GM19099 (cell line): Measurements from ENCODE around the gene SIGLEC7.

Experiments
- POLR2A ChIP-seq: IDR thresholded peaks from 3 replicates; pipeline ENCODE4 v1.6.1; 2011; ENCODE audit warnings: low read depth; ENCODE audit not compliant: insufficient read length; ENCODE audit errors: extremely low read depth

The SIGLEC7 gene

GRCh38 chr19:51143486-51143885 lies 1.4 kb downstream of the SIGLEC7 start:
- no peak for TF ChIP-seq POLR2A

GRCh38 chr19:51144482-51145045 lies 2.5 kb downstream of the SIGLEC7 start:
- TF ChIP-seq POLR2A = no peak

GRCh38 chr19:51145916-51146493 lies 3.9 kb downstream of the SIGLEC7 start:
- TF ChIP-seq POLR2A = no peak

GRCh38 chr19:51146751-51147150 lies 4.7 kb downstream of the SIGLEC7 start:
- TF ChIP-seq POLR2A = no peak

GRCh38 chr19:51147663-51148062 lies 5.6 kb downstream of the SIGLEC7 start:
- no peak for TF ChIP-seq POLR2A

- TF ChIP-seq POLR2A = no peak
These were observed 6.5 kb downstream of the SIGLEC7 start for GRCh38 chr19:51148580-51148979.

GRCh38 chr19:51150627-51151026 lies 8.5 kb downstream of the SIGLEC7 start:
- no peak for TF ChIP-seq POLR2A

GRCh38 chr19:51156710-51157109 lies 14.6 kb downstream of the SIGLEC7 start:
- TF ChIP-seq POLR2A = no peak

- TF ChIP-seq POLR2A = no peak
These were observed 15.2 kb downstream of the SIGLEC7 start for GRCh38 chr19:51157265-51157664.

GRCh38 chr19:51158474-51159129 lies 16.5 kb downstream of the SIGLEC7 start:
- TF ChIP-seq POLR2A = no peak

- TF ChIP-seq POLR2A = no peak
These were observed 17.6 kb downstream of the SIGLEC7 start for GRCh38 chr19:51159656-51160055.

- no peak for TF ChIP-seq POLR2A
These were observed 19.2 kb downstream of the SIGLEC7 start for GRCh38 chr19:51161266-51161665.

- no peak for TF ChIP-seq POLR2A
These were observed 19.9 kb downstream of the SIGLEC7 start for GRCh38 chr19:51161867-51162496.

- TF ChIP-seq POLR2A = no peak
These were observed 21.2 kb downstream of the SIGLEC7 start for GRCh38 chr19:51163257-51163656.

GRCh38 chr19:51164215-51164614 lies 22.1 kb downstream of the SIGLEC7 start:
- no peak for TF ChIP-seq POLR2A

GRCh38 chr19:51166846-51167490 lies 24.9 kb downstream of the SIGLEC7 start:
- TF ChIP-seq POLR2A = no peak

- no peak for TF ChIP-seq POLR2A
These were observed 26.6 kb downstream of the SIGLEC7 start for GRCh38 chr19:51168564-51169282.
